Nucleus accumbens (tissue), 56 donors: ENCODE measurements around the gene PTPMT1.
"Not testable (repeated sequence)": the region's sequence is repeated elsewhere in the genome, so short reads cannot be mapped to it uniquely, and the experiment has no call there.

Source experiments
- DNase-seq, 56 donors: peaks; one replicate each; lab custom pipeline; 2025; lab: John Stamatoyannopoulos, UW

PTPMT1 gene

DNA sequence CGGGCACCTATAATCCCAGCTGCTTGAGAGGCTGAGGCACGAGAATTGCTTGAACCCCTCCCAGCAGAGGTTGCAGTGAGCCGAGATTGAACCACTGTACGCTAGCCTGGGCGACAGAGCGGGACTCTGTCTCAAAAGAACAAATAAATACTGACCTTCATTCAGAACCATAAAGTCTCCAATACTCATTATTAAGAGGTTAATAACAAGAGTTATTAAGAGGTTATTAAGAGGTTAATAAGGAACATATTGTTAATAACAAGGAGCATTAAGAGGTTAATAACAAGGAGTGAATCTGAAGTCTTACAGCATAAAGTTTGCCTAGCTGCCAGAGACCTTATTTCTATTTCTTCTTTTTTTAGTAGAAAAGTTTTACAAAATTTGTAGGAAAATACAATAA lies 20.1 kb upstream of the PTPMT1 start:
- DNase-seq: no peak

- DNase-seq: not testable (repeated sequence)
Measured at GRCh38 chr11:47546274-47546673, 19.1 kb upstream of the PTPMT1 start.

DNA sequence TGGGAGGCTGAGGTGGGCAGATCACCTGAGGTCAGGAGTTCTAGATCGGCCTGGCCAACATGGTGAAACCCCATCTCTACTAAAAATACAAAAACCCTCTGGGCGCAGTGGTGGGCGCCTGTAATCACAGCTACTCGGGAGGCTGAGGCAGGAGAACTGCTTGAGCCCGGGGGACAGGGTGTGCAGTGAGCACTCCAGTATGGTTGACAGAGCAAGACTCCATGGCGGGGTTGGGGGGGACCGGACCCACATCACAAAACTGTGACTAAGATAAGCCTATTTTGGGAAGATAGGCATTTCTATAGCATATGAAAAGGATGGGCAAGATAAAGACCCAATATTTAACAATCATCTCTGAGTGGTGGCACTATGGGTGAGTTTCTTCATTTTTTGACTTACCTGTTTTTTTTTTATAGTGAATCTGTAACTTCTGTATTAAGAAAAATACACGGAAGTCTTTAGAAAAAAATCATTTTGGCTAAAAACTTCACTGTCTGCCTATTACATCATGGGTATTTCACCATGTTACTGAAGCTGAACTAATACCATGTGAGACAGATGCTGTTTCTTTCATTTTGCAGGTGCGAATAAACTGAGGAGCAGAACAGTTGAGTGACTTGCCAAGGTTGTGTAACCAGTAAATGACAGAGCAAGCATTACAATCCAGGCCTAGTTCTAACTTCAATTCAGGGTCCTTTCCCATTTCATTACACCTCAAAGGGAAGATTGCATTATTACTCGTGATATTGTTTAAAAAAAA lies 14.9 kb upstream of the PTPMT1 start:
- no peak for DNase-seq

DNA sequence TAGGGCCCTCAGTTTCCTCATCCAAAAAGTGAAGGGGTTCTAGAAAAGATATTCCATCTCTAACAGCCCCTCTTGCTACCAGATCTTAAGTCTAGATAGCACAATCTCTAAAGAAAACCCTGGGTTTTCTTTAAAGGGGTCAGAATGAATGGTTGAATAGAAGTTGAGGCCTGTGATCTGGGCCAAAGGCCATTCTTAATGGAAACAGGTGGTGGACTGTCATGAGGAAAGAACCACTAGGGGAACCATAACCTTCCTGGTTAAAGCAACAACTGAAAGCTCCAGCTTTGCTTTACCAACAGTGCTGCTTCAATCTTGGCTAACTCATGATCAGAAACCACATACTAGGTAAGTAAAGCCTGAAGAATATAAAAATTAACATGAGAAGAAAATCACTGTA lies 14.3 kb upstream of the PTPMT1 start:
- DNase-seq: no peak

DNA sequence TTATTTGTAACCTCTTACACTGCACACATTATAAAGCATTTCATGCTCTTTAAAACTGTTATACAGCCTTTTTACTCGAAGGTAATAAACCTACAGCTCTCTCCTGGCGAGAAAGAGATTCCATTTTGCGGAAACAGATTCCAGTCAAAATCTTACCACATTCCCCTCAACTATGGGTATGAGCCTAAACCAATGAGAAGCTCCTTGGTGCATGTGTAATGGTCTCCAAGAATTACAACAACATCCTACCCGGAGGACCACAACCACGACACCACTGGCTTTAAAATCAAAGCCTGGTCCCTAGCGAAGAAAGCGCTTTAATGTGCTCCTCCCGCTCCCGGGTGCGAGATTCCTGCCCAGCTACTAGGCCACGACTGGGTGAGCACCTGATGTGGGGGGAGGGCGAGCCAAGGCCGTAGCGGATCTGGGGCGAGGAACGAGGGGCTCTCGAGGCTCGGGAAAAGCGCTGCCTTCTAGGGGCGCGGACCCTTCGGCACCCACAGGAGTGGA lies 13.3 kb upstream of the PTPMT1 start:
- DNase-seq: peak in 20 of 56 donors; percentile 15 to 54 (median 40)

GRCh38 chr11:47552566-47553405 lies 12.6 kb upstream of the PTPMT1 start, which contains the start of gene CELF1:
TSS of gene CELF1 (minus strand) at chr11:47553132. CDS start at chr11:47499523, 53,609 bp downstream.
- peak; percentile 41 to 92 (median 84) for DNase-seq

DNA sequence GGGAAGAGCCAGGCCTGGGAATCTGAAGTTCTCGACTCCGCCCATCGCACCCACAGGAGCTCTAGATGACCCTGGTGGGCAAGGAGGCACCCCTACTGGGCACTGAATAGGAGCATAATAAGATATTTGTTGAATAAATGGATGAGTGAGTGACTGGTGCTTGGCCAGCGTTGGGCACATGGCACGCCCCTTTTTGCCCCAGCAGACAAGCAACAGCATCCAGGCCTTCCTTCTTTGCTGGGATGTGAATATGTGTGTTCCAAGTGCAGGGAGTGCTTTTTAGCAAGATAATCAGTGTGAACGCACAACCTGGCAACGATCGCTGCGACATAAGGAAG lies 12.0 kb upstream of the PTPMT1 start:
- peak in 5 of 56 donors; percentile 63 to 87 (median 69) for DNase-seq

DNA sequence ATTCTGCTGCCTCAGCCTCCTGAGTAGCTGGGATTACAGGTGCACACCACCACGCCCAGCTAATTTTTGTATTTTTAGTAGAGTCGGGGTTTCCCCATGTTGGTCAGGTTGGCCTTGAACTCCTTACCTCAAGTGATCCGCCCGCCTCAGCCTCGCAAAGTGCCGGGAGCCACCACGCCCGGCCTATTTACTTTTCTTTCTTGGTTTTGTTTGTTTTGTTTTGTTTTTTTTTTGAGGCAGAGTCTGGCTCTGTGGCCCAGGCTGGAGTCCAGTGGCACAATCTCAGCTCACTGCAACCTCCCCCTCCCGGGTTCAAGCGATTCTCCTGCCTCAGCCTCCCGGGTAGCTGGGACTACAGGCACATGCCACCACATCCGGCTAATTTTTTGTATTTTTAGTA lies 8.4 kb upstream of the PTPMT1 start:
- not testable (repeated sequence) for DNase-seq

GRCh38 chr11:47558695-47559094 lies 6.7 kb upstream of the PTPMT1 start:
- no peak for DNase-seq

DNA sequence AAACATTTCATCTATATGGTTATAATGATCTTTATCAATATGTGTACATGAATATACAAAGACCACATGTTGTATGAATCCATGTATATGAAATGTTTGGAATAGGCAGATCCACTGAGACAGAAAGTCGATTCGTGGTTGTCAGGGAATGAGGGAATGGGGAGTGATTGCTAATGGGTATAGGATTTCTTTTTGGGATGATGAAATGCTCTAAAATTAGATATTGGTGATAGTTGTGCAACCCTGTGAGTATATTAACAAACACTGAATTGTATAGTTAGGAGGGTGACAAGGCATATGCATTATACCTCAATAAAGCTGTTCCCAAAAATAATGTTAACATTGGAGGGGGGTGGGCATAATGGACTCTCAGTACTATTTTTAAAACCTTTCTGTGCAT lies 5.0 kb upstream of the PTPMT1 start:
- DNase-seq: no peak

- not testable (repeated sequence) for DNase-seq
Measured at GRCh38 chr11:47562393-47562792, 3.0 kb upstream of the PTPMT1 start.

- not testable (repeated sequence) for DNase-seq
Measured at GRCh38 chr11:47564366-47564765, 1.0 kb upstream of the PTPMT1 start.

- no peak for DNase-seq
Measured at GRCh38 chr11:47564933-47565339, 463 bp upstream of the PTPMT1 start.

DNA sequence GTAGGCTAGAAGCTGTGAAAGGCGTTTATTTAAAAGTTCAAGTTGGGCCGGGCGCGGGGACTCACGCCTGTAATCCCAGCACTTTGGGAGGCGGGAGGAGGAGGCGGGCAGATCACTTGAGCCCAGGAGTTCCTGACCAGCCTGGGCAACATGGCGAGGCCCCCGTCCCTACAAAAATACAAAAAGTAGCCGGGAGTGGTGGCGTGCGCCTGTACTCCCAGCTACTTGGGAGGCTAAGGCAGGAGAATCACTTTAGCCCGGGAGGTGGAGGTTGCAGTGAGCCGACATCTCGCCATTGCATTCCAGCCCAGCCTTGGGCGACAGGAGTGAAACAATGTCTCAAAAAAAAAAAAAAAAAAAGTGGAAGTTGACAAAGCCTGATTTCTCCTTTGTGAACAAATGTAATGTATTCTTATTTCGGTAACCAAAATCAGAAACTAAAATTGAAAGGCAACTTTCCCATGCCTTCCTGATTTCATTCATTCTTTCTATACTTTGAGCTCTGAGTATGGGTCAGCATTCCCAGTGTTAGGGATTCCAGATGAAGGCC lies 825 bp downstream of the PTPMT1 start:
- no peak for DNase-seq

GRCh38 chr11:47569646-47570045 lies 4.2 kb downstream of the PTPMT1 start:
- DNase-seq: no peak

DNA sequence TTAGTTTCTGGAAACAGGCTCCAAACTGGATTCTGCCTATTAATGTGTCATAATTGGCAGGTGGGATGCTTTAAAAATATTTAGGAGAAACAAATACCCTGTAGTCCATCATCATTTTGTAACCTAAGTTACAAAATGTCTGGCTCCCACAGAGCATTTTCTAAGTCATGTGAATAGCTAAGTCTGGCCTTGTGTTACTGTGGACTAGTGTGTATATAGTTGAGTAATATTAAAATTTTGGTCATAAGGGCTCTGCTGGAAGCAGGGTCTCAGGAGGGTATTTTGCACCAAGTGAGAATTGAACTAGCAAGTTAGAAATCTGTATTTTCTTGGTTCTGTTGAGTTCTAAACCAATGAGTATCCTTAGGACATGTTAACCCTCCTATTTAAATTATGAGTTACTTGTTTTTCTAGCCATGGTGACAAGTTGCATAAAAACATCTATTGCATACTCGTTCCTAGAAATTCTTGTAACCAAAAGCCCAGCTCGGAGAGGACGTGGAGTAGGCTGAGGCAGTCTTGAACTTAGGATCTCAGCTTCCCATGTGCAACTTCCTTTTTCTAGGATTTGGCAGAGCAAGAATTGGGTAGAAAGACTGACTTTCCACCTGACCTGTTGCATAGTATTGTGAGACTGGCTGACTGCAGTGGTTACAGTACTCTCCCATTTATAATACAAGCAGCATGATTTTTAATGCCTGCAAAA lies 5.4 kb downstream of the PTPMT1 start:
- DNase-seq: no peak

- no peak for DNase-seq
Measured at GRCh38 chr11:47571357-47571729, 5.9 kb downstream of the PTPMT1 start.

DNA sequence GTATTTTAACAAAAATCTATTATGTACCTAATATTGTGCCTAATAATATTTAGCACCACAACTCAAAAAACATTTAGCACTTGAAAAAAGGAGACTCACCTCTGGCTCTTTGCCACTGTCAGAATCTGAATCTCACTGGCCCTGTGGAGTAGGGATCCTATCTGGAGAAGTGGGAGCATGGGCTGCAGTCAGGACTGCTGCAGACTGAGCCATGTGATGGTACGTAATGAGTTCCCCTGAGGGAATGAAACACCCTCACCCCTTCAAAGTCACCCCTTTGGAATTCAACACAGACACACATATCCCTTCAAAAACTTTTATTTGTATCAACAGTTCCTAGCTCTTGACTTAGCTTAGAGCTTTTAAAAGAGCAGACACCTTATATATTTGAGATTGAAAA lies 6.5 kb downstream of the PTPMT1 start:
- no peak for DNase-seq

- DNase-seq: peak in 1 of 56 donors; percentile 23
Measured at GRCh38 chr11:47572715-47573255, 7.4 kb downstream of the PTPMT1 start.

GRCh38 chr11:47573321-47573720 lies 7.9 kb downstream of the PTPMT1 start:
- DNase-seq: peak in 17 of 56 donors; percentile 14 to 74 (median 30)
